HG03039 (cell line): ENCODE data around the gene NPPC.

Source experiments
- ATAC-seq: cut with Tn5 transposase; IDR thresholded peaks from one replicate; pipeline ENCODE4 v1.9.1; 2021; ENCODE audit warnings: mild to moderate bottlenecking, moderate library complexity; ENCODE audit not compliant: unreplicated experiment

Gene NPPC

GRCh38 chr2:231935815-231936214, 9.6 kb upstream of the NPPC start:
- ATAC-seq = no peak

- ATAC-seq = no peak
Measured at GRCh38 chr2:231935207-231935524, 9.0 kb upstream of the NPPC start.

- no peak for ATAC-seq
Measured at GRCh38 chr2:231934441-231935206, 8.4 kb upstream of the NPPC start.

GRCh38 chr2:231933916-231934401, 7.8 kb upstream of the NPPC start:
- ATAC-seq = no peak

DNA sequence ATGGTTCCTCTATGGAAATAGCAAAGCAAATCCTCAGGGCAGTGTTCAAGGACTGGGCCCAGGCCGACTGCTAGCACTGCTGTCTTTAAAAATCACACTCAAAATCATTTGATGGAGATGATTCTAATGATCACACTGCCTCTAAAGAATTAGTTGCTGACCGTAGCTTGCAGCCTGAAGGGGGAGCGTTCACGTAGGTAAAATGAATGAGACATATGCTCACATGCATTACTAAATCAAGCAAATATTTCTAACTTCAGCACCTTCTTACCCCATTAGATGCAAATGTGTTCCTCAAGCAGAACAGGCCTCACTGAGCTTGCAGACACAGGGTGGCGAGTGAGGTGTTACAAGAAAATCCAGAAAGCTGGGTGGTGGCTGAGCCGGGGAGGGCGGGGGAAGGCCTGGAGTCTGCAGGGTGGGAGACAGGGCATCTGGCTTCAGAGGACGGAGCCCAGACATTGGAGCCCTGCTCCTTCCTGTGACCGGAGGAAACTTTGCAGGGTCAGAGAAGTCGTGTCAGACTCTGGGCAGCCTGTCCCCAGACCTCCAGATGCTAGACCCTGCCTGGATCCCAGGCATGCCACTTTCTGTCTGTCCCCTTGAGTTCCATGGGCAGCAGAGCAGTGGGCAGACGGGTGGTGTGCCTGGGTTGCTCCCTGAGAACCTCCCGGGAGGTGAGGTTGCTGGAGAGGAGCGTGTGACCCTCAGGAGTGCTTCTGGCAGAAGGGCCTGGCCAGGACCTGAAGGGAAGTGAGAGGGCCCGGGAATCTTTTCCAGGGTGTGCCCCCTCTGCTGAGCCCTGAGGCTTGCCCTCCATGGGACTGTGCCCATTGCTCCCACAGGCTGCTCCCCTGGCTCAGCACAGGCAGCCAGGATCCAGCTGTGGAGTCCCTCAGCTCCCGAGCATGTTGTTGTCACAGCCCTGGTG, 7.1 kb upstream of the NPPC start:
- no peak for ATAC-seq

- ATAC-seq = no peak
Measured at GRCh38 chr2:231932711-231932970, 6.4 kb upstream of the NPPC start.

DNA sequence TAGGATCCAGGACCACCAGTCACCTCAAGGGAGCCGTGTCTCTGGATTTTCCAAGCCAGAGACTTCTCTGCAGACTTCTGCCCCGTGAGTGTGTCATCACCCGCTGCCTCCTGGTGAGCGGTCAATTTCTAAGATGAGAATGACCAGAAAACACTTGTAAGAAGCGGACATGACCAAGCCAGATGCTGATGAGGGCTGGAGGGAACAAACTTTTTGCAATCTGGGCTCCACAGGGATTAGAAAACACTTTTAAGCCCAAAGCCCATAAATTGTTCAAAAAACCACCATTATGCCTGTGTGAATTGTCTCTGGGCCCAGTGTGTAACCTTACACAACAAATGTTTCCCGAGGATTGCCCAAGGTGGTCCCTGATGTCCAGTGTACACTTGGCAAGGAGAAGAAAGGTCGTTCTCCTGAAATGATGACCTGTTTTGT, 5.3 kb upstream of the NPPC start:
- no peak for ATAC-seq

DNA sequence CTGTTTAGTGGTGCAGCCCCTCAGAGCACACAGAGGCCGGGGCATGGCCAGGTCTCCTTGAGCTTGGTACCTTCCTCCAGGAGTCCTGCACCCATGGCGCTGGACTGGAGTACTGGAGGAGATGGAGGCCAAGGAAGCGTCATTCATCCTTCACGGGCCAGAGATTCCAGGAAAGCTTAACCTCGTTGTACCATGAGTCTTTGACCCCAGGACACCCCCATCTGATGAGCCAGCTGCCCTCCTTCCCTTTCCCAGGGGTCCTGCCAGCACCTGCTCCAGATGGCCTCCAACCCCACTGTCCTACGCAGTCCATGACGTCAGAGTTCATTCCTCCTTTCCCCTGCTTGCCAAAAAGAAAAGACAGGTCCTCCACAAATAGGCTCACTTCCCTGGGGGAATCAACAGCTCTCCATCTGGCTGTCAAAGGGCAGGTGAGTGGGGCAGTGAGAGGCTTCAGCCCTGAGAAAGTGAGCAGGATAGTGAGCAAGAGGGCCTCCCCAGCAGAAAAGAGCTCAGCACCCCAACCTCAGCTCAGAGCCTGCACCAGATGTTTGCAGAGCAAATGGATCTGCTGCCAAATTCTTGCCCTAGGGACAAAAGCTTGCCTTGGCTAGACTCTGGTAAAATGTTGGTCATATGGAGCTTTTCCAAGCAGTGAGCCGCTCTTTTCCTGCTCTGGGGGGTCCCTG, 4.5 kb upstream of the NPPC start:
- no peak for ATAC-seq

DNA sequence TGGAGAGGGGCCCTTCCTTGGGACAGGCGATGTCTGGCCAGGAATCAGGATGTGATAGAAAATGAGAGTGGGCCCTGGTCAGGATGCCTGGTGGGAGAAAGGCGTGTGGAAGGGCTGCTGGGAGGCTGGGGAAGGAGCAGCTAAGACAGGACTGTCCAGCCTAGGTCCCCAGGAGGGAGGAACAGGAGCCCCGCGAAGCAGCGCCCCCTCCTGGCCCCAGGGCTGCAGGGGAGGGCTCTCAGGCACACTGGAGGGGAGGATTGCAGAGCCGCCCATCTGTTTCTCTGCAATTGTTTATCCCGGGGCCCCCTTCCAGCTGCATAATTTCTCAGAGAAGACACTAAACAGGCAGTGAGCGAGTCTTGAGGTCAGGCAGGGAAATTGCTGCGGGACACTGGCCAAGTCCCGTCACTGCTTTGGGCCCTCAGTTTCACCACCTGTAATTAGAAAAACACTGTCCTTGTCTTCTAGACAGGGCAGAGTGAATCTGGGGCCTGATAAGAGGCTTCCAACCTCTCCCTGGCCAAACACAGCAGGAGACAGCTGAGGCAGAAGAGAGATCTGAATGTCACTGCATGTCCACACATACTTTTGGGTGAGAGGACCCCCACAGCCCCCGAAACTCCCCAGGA, 3.9 kb upstream of the NPPC start:
- ATAC-seq = no peak

DNA sequence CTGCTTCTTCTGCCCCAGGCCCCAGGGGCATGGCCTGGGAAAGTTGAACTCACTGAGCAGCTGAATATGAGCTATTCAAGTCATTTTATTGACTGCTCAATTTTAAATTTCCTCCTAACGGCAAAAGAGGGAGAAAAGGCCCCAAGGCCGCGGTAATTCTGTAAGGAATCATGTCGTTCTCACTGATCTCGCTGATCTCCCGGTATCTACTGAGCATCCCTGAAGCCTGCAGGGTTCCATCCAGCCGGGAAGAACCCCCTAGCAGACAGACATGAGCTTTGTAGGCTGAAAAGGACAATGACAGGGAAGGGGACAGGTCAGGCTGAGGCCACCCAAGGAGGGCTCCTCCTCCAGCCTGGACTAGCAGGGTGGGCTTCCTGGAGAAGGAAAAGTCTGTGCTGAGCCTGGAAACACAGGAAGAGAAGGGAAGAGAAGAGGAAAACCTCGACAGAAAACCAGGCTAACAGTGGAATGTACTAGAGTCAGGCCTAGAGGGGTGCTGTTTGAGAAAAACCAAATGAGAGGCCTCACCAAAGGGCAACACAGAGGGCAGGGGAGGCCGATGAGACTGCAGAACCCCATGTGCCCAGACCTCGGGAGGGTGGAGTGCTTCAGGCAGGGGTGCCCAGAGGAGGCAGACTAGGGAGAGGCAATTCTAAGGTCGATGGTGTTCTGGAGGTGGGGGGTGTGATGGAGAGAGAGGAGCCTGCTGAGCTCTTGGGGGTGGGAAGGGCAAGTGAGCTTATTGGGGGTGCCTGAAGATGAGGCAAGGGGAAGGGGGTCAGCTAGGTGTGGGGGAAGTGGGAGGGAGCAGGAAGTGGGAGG, 2.9 kb upstream of the NPPC start:
- ATAC-seq = no peak

GRCh38 chr2:231928481-231928880, 2.3 kb upstream of the NPPC start:
- no peak for ATAC-seq

DNA sequence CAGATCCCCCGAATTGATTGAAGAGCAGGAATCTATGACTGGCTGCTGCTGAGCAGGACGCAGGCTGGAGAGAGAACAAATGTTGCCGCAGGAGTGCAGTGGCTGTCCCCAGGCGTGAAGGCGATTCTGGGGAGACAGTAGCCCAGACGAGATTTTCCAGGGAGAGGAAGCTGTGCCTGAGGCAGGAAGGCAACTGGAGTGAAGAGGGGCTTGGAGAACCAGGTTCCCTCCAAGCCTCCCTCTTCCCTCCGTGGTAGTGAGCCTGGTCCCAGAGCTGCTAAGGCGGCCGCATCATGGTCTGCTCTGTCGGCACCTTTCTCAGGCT, 1.3 kb upstream of the NPPC start:
- ATAC-seq = no peak

GRCh38 chr2:231926761-231927565, 767 bp upstream of the NPPC start:
- ATAC-seq = no peak

- ATAC-seq = no peak
Measured at GRCh38 chr2:231925303-231926179, 655 bp downstream of the NPPC start.

DNA sequence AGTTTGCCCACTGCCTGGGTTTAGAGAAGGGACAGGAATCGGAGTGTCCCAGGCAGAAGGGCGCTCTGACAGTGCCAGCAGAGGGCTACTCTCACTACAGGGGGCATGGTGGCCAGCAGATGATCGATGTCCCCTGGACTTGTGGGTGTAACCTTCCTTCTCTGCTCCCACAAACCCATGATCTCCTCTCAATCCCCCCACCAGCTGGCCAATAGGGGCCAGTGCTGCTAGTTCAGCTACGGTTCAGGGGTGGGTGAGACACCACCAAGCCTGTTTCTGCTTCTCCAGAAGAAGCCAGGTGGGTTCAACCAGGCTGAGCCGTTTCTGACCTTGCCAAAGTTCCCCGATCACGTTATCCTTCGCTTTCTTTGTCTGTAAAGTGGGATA, 1.3 kb downstream of the NPPC start:
- ATAC-seq = no peak

DNA sequence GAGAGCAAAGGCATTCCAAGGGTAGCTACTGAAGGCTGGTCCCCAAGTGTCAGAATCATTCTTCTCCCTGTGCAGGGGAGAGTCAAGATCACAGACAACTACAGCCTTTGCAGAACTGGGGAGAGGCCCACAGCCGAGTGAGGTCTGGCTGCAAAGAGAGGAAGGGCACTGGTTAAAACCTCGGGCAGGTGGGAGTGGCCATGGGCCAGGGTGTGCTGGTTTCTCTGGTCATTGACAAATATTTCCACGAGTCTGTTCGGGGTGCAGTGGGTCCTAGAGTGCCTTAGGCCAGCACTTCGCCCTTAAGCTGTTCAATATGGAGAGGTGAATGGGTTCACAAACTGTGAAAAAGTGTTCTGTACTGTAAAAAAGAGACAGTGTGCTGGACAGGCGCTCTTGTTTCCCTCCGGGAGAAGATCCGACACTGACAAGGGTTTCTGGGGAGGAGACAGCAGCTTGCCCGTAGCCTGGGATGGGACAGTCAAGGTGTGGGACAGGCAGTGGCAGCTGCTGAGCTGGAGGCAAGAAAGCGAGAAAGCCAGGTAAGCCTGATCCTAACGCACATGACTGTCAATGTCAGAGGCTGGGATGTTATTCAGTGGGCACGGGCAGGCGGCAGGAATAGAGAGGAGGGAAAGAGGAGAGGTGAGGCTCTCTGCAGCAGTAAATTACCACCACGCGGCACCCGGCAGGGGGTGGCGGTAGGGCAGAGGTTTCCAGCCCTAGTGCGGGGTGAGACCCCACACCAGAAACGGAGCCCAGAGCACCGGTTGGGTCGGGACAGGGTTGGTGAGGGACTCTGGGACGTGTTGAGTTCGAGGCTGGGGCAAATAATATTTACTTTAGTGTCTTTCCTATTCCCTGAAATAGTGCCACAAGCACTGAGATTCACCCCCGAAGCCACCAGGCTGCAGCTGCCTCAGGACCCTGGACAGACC, 2.0 kb downstream of the NPPC start:
- no peak for ATAC-seq

GRCh38 chr2:231923010-231923344, 3.2 kb downstream of the NPPC start:
- ATAC-seq = no peak
